Stimulated activated CD8-positive, alpha-beta memory T cell treated with anti-CD3 and anti-CD28 coated beads, Interleukin-4, amount 100 ng/mL, for 48 hours (primary cell): Measurements from ENCODE around the gene NRSN1.

Experiments
- DNase-seq: peaks from one replicate; pipeline ENCODE4 v3.0.0-alpha.2; 2020

NRSN1 gene

DNA sequence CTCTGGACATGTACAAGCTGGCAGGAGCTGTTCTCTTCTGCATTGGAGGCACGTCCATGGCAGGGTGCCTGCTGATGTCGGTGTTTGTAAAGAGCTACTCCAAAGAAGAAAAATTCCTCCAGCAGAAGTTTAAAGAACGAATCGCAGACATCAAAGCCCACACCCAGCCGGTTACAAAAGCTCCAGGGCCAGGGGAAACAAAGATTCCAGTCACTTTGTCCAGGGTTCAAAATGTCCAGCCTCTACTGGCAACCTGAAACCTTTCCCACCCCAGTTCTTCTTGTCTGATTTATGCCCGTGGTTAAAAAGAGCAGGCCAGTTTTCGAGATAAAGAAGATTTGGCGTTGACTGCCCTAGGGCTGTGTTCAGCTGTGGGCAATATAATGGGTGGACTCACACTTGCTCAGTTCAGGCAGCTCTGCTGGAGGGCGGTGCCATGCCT is 19.7 kb downstream of the NRSN1 start:
- no peak for DNase-seq

DNA sequence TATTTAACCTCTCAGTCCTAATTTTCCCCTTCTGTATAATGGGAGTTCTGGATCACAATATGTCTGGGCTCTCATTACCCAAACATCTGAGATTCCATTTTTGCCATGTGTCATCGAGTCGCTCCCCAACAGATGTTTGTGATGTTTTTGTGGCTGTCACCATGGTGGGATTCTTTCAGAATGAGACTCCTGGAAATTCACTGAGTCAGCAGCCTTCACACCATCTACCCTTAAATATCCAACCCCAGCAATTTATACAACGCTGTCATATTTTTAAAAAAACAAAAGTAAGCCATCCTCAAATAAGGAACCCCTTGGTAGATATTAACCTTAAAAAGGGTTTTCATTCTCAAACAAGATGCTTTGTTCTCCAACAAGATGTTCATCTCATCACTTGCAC is 20.9 kb downstream of the NRSN1 start:
- DNase-seq, result no peak

DNA sequence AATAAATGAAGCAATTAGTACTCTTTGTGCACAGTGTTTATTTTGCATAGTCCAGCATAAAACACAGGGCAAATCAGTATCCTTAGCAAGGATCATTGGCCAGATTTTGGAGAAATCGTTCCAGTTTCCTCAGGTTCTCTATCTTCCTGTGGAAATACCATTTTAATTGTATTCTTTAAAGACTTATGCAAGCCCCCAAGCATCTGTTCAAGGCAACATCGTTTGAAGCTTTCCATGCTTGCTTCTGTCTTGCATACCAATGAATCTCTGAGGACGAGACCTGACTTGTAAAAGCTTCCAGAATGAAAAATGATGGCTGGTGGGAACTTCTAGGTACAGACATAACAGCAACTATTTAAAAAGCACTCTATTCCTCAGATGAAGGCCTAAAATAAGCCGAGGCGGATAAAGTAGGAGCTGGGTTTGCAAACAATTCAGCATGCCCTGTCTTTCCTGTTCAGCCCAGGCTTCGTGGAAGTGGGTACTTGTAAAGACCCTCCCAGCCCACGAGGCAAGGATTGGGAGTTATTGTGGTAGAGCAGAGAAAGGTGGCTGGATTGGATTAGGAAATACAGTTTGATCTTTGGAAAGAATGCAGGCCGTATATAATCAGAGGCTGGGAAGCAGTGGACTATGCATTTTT is 21.6 kb downstream of the NRSN1 start:
- DNase-seq, result no peak

DNA sequence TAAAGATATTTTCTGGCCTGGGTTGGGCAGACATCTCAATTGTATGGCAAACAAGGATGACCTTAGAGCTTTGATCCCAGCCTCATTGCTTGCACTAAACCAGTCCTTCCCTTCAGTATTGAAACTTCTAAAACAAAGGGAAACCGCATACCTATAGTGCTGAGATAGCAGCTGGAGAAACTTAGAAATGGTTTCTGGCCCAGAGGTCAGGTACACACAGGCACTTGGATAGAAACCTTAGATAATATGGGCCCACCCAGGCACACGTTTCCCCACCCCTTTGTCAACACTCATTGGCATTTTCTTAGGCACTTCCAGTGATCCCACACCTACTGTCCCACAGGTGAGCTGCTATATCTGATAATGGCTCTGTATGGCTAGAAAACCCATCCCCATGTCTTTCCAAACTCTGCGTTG is 22.1 kb downstream of the NRSN1 start:
- DNase-seq, result no peak

DNA sequence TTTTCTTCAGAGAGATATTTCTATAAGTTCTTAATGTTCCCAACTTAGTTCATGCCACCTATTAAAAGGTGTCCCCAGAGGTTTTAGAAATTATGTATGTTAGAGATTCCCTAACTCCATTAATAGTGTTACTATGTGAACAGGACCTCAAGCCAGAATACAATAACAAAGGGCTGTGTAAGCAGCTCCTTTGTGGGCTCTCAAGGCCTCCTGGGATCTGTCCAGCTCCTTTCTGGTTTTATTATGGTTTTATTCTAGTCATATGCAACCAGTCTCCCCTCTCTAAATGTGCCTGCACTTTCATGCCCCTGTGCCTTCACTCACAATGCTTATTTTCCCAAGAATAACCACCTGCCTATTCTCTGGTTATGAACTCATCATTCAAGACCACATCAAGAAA is 22.7 kb downstream of the NRSN1 start:
- no peak for DNase-seq

DNA sequence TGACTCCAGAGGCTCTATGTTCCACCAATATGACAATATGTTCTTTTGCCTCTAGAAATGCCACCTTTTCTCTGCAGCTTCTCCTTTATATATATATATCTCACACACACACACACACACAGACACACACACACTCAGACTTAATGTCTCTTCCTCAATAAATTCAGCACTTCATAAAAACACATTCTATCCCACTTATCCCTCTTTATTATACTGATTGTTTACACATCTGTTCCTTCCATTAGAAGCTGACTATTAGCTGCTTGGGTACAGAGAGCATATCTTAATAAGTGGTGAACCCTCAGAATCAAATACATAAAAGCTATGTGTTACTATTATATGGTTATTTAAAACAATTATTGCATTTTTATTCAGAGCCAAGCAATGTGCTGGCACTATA is 23.3 kb downstream of the NRSN1 start:
- no peak for DNase-seq

DNA sequence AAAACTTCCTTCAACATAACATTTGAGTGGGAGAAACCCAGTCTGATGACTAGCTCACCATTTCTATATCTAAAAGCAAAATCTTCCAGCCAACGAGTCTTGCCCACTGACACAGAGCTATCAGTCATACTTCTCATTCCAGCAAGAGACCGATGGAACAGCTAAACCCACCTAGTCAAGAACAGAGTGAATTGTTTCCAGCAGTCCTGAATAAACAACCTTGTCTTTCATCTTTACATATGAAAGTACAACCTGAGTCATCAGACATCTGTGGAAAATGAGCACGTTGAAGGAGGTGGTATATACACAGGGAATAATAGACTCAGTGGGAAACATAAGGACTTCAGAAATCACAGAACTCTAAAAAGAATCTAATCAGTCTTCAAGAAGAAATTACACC is 23.8 kb downstream of the NRSN1 start:
- DNase-seq, result no peak

DNA sequence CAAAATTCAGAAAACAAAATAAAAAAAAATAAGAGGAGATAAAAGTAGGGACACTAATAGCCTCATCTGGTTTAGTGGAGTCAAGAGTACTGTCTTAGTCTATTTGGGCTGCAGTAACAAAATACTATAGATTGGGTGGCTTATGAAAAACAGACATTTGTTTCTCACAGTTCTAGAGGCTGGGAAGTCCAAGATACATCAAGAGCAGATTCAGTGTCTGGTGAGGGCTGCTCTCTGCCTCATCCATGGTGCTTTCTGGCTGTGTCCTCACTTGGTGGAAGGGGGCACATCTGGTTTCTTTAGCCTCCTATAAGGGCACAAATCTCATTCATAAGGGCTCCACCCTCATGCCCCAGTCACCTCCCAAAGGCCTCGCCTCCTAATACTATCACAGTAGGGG is 26.0 kb downstream of the NRSN1 start:
- DNase-seq, result no peak

DNA sequence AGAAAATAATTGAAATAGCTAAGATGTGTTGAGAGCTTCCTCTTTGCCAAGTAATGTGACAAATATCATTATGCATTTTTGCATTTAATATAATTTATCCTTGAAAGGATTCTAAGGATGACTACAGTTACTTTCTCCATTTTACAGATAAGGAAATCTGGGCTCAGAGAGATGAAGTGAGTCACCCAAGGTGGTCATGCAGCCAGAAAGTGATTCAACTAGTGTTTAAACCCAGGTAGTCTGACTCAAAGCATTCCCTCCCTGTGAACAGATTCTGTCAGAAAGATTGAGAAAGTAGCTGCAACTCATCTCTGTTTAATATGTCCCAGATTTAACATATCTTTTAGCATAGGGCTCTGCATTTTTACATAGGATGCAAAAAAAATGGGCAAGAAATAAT is 28.1 kb downstream of the NRSN1 start:
- no peak for DNase-seq

DNA sequence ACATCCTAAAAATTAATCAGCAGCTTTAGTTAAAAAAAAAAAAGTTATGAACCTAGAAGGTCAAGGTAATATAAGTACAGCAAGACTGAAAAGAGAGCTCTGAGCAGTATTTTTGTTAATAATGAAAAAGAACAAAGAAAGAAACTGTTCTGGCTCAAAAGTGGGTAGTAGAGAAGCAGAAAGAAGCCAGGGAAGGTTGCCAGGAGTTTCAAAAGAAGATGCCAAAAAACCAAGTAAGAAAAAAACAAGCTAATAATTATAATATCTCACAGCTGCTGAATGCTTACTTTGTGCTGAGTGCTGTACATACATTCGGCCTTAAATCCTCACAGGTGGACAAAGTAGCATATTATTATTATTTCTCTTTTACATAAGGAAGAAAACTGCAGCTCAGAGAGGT is 31.9 kb downstream of the NRSN1 start:
- no peak for DNase-seq

DNA sequence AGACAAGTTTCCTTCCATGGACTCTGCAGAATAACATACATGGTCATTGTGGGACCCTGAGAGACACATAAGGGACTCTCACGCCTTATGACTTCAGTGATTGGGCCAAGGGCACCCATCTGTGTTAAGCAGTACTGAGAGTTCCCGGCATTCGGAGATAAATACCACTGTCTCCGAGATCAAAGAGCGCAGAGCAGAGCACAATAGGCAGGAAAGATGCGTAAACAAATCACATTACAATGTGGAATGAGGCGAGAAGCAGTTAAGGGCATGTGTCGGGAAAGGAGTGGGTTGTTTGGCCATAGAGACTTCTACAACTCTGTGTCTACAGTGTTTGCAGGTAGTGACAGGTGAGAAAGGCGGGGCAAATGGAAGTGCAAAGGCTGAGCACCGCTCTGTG is 57.6 kb downstream of the NRSN1 start:
- no peak for DNase-seq

DNA sequence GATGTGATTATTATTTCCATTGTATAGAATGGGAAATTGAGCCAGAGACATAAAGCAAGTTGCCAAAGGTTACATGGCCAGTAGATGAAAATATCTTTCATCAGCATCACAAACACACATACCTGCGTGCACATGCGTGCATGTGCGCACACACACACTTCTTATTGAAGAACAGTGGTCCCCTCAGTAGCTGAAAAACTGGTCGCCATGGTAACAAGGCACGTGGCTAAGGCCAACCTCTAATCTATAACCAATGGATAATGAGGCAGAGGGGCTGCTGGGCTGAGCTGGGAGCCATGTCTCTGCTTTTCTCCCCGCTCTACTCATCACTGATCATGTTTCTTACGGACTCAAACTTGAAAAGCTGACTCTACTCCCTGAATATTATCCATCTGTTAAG is 60.3 kb downstream of the NRSN1 start:
- no peak for DNase-seq

DNA sequence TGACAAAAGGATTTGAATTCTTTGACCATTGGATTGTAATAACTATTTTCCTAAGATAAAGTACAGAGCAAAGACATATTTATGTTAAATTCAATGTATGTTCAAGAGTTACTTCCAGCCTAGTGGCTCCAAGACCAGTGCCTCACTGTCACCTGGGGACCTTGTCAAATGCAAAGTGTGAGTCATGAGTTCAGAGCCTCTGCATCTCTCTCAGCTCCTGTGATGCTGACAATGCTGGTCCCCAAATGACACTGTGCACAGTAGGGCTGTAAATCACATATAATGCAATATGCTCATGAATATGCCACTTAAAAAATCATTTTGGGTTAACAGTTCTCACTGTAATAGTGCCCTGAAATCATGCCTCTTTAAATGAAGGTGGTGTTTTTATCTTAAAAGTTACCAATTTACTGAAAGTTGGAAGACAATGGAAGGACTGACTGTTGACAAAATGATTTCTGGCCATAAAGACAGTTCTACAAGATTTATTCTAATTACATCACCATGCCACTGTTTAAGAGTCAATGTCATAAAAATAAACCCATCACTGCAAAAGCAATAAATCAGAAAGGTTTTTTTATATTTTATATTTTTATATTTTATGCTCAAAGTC is 62.1 kb downstream of the NRSN1 start:
- no peak for DNase-seq

DNA sequence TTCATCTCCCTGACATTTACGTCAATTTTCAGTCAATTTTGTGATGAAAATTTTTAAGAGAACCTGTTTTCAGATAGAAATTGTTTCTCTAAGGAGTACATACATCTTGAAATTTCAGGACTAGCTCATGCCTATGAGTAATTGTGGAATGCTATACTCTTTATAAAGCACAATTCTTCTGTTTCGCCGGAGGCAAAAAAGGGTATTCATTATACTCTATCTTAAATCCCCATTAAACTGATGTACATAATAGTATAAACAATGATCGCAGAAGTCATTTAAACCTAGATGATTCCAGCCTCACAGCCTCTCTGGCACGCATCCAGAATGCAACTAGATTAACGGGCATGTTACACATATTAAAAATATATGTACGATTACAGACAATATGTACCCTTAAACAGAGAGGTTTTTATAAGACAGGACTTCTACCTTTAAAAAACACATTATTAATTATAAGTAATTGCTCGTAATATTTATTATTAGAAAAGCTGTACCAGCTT is 62.6 kb downstream of the NRSN1 start:
- DNase-seq, result no peak

DNA sequence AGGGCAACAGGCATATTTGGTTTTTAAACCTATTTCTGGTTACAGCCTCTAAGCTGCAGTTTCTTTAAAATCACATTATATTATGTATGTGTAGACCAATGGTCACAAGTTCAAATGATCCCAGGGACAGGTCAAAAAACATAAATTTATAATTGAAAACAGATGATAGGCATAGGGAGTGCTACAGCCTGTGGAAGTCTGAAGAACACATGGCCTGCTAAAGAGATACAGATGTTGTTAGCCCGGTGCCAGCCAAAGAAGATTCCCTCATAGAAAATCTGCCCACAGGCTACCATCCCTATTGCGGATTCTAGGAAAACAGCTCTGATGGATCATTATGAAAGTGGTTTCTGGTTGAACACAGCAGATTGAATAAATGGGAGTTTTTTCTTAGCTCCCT is 65.3 kb downstream of the NRSN1 start:
- DNase-seq, result no peak

DNA sequence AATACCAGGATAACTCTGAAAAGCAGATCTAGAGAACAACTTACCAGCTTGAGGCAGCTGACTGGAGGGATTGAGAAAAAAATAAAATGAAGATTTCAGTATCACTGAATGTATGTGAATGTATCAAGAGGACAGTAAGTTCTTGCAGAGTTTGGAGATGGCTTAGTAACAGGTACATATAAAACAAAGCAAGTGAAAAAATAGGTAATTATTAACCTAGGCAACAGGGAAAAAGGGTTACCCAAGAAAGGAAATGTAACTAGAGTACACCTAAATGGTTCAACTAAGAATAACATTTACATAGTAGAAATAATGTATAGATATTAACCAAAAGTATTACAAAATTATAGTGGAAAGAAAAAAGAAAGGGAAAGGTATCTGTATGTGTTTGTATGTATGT is 67.3 kb downstream of the NRSN1 start:
- DNase-seq, result no peak

DNA sequence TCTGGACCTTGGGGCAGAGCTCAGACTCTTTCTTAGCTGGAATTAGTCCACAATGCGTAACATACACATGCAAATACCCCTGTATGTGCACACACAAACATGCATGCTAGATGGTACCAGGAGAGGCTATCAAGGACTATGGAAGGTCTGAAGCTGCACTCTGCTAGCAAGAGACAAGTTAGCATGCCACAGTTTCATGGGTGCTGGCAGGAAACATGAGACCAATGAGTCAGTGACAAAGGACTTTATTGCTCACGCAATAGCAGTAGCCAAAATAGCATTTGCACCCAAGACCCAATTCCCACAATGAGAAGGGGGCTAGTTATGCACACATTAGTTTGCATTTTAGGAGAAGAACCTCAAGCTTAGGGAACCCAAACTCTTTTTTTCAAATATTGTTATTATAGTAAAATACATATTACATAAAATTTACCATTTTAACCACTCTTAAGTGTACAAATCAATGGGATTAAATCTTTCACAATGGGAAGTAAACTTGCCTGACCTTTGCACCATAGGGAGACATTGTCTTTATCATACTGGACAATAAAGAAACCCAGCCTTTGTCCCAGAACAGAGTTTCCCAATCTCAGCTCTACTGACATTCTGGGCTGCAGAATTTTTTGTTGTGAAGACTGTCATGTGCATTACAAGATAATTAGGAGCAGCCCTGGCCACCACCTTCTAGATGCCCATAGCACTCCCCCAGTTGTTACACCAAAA is 69.1 kb downstream of the NRSN1 start:
- DNase-seq, result no peak

DNA sequence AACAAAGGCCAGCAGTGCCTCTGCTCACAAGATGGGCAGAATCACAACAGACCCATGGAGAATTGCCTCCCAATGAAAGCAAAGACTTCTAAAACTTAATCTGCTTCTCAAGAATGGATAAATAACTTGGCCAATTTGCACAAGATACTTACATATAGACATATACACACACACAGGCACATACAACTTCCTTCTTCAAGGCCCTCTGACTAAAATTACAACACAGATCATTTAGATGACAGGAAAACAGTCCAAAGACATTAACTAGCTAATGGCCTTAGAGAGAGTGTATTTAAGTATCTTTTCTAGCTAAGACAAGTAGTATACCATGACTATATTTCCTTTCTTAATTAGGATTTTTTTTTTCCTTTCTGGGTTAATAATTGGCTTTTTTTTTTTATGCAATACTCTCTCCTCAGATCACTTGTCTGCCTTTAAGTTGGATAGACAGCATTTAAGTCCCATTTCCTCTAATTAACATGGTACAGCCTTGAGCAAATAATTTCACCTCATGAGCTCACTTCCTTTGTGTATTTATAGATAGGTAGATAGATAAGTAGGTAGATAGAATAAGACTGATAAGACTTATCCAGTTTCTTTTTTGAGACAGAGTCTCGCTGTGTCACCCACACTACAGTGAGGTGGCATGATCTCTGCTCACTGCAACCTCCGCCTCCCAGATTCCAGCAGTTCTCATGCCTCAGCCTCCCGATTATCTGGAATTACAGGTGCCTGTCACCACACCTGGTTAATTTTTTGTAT is 70.0 kb downstream of the NRSN1 start:
- no peak for DNase-seq
